WTC11 (cell line): ENCODE data around the gene HBEGF.

ENCODE experiments used
- ZNF138 ChIP-seq: sonication (generic); formaldehyde crosslinking; conservative IDR thresholded peaks from 2 replicates; pipeline ENCODE4 v1.8.1; 2022; ENCODE audit warnings: mild to moderate bottlenecking, moderate library complexity, missing genetic modification reagents
- TF ChIP-seq, protein P1 (sequence below): fragments of 200-600 bp; IDR thresholded peaks from 2 replicates; pipeline ENCODE4 v1.8.0; 2022; ENCODE audit warnings: antibody characterized with exemption

- TF ChIP-seq, protein P1, sequence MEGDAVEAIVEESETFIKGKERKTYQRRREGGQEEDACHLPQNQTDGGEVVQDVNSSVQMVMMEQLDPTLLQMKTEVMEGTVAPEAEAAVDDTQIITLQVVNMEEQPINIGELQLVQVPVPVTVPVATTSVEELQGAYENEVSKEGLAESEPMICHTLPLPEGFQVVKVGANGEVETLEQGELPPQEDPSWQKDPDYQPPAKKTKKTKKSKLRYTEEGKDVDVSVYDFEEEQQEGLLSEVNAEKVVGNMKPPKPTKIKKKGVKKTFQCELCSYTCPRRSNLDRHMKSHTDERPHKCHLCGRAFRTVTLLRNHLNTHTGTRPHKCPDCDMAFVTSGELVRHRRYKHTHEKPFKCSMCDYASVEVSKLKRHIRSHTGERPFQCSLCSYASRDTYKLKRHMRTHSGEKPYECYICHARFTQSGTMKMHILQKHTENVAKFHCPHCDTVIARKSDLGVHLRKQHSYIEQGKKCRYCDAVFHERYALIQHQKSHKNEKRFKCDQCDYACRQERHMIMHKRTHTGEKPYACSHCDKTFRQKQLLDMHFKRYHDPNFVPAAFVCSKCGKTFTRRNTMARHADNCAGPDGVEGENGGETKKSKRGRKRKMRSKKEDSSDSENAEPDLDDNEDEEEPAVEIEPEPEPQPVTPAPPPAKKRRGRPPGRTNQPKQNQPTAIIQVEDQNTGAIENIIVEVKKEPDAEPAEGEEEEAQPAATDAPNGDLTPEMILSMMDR, result no peak
- no peak for TF ChIP-seq ZNF138 (CRISPR knock-in tag)
Measured at GRCh38 chr5:140338336-140338735, 8.1 kb downstream of the HBEGF start.
